H1 (cell line): ENCODE data around the gene EYA2. TPM values are rescaled to one million over a fixed set of nuclear protein-coding genes. Genes with fewer than 3 reads are reported as not detected.

Source experiments
- BACH1 ChIP-seq: IDR thresholded peaks from 2 replicates; pipeline ENCODE4 v1.6.1; 2012; ENCODE audit warnings: low read length, improper control_type of control experiment
- MAX ChIP-seq: IDR thresholded peaks from 2 replicates; pipeline ENCODE4 v1.6.1; 2012; ENCODE audit warnings: inconsistent platforms
- NRF1 ChIP-seq: IDR thresholded peaks from 2 replicates; pipeline ENCODE4 v1.6.1; 2011; ENCODE audit warnings: mild to moderate bottlenecking, low read depth, low read length, improper control_type of control experiment
- POLR2AphosphoS5 ChIP-seq: IDR thresholded peaks from 2 replicates; pipeline ENCODE4 v1.6.1; 2011; ENCODE audit warnings: low read depth, low read length
- SAP30 ChIP-seq: fragments of 300-600 bp; sonication (generic); IDR thresholded peaks from 2 replicates; pipeline ENCODE4 v1.7.1; 2012; ENCODE audit warnings: low read length, moderate library complexity, mild to moderate bottlenecking, inconsistent platforms; ENCODE audit not compliant: insufficient read depth, insufficient replicate concordance
- SP4 ChIP-seq: IDR thresholded peaks from 2 replicates; pipeline ENCODE4 v1.6.1; 2012; ENCODE audit warnings: low read length, inconsistent platforms
- polyA plus RNA-seq, 7 experiments: library from polyadenylated mRNA; depleted of rRNA in 3 of 7; stranded (reverse) in 5 of 7; unstranded in 2 of 7; fragments of >200 nt in 5 of 7; fragments of 200-250 nt in 2 of 7; gene quantifications; 1 replicate in 5 of 7; 2 replicates in 1 of 7; 4 replicates in 1 of 7; pipeline versions ENCODE4 v1.2.1 to v1.2.3, GENCODE V29; 2011 to 2013; ENCODE audit warnings: missing spikeins in 2 of 7, mixed read lengths in 2 of 7
- total RNA-seq: library from RNA; stranded (reverse); fragmentation: NEBNext Ultra II Directional; extraction: Animal tissue kit (Norgen Biotek cat#: 25700); gene quantifications from 2 replicates; pipeline ENCODE4 v1.2.1, GENCODE V29; 2021
- TF ChIP-seq, protein P1 (sequence below): IDR thresholded peaks from 2 replicates; pipeline ENCODE4 v1.6.1; 2011; ENCODE audit warnings: low read depth, mild to moderate bottlenecking, low read length; ENCODE audit not compliant: insufficient read depth

Gene EYA2
- total and polyA plus RNA-seq, 2 of the 8 experiments (the other 6 are each of a cell fraction or from before 2014, with no cell fraction given): 1.6 to 1.7 TPM

- no peak for TF ChIP-seq NRF1
- no peak for TF ChIP-seq SP4
- TF ChIP-seq, protein P1, sequence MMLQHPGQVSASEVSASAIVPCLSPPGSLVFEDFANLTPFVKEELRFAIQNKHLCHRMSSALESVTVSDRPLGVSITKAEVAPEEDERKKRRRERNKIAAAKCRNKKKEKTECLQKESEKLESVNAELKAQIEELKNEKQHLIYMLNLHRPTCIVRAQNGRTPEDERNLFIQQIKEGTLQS: no peak
- no peak for TF ChIP-seq POLR2AphosphoS5
- TF ChIP-seq BACH1: no peak
- no peak for TF ChIP-seq MAX
- no peak for TF ChIP-seq SAP30
- TF ChIP-seq, all 59 proteins: peak for 0
These were observed 21.6 kb downstream of the EYA2 start (continued) for GRCh38 chr20:46916258-46916603.
